Skeletal muscle cell (primary cell): ENCODE measurements around the gene USP22.
A peak's percentile ranks its signal among the peaks of the same experiment; 100 is the strongest.

ENCODE experiments used
- DNase-seq: peaks from one replicate; pipeline ENCODE4 v3.0.0-alpha.2; 2010; ENCODE audit warnings: low read depth
- H3K4me3 ChIP-seq: 2 replicates; pipeline ENCODE4 v1.5.1; 2011; ENCODE audit warnings: low read depth, mild to moderate bottlenecking, control low read depth, low read length, moderate library complexity

USP22 gene

DNA sequence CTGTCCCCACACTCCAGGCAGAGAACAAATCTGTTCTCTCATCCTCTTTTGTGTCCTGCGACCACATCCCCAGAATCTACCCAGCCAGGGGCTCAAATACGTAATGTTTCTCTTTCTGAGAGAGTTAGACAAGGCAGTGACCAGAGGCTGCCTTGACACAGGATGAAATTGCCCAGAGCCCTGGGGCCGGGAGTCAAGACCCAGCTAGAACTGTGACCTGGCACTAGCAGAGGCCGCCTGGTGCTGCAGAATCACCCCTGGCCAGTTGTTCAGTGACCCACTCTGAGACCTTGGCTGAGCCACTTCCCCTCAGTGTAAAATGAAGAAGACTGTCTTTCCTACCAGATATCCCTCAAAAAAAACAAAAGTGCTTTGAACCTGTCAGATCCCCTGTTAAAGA, 72.5 kb downstream of the USP22 start:
- no peak for DNase-seq
- no peak overlapping the region for H3K4me3 ChIP-seq

- no peak for DNase-seq
- no peak overlapping the region for H3K4me3 ChIP-seq
Measured at GRCh38 chr17:20968913-20969616, 73.7 kb downstream of the USP22 start.

GRCh38 chr17:20967776-20968175, 75.0 kb downstream of the USP22 start:
- DNase-seq: no peak
- no peak overlapping the region for H3K4me3 ChIP-seq

- DNase-seq: no peak
- no peak overlapping the region for H3K4me3 ChIP-seq
Measured at GRCh38 chr17:20966870-20967269, 75.9 kb downstream of the USP22 start.

GRCh38 chr17:20965492-20965891, 77.3 kb downstream of the USP22 start:
- H3K4me3 ChIP-seq: no peak overlapping the region
- no peak for DNase-seq

- peak; percentile 84 for DNase-seq
- no peak overlapping the region for H3K4me3 ChIP-seq
Measured at GRCh38 chr17:20961586-20961985, 81.2 kb downstream of the USP22 start.

DNA sequence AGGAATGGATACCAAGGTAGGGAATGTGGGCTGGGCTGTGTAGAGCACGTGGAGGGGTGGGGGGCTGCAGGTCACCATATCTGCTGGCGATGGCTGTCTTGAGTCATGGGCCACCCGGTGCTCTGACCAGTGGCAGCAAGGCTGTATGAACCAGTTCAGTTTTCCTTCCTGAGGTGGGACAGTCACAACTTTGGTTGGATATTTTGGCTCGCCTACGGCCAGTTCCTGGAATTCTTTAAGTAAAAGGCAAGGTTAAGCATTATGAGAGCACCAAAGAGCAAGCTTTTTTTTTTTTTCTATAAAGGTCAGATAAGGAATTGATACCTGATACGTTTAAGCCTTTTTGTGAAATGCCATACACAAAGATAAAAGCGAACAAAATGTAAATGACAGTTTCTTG, 81.9 kb downstream of the USP22 start:
- DNase-seq: no peak

GRCh38 chr17:20955427-20956323, 87.1 kb downstream of the USP22 start:
- peak; percentile 60 for DNase-seq
- H3K4me3 ChIP-seq: no peak overlapping the region

More for the DNA sequence above, 81.9 kb downstream of the USP22 start:
- no peak overlapping the region for H3K4me3 ChIP-seq

GRCh38 chr17:20954794-20955193, 88.0 kb downstream of the USP22 start:
- no peak overlapping the region for H3K4me3 ChIP-seq
- DNase-seq: no peak

DNA sequence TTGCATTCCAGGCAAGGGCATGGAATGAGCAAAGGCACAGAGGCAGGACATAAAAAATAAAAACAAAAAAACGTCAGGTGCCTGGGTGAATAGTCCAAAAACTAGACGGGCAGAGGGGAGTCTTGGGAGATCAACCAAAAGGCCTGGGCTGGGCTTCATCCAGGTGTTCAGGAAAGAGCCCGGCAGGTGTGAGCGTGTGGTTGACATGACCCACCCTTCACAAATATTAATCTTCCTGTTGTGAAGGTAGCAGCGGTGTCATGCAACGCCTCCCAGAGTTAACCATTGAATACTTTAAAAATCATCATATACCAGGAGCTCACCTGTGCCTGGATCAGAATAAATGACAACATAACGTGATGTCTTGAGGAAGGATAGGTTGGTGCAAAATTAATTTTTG, 90.6 kb downstream of the USP22 start:
- no peak overlapping the region for H3K4me3 ChIP-seq
- DNase-seq: no peak
